Keratinocyte (primary cell): Measurements from ENCODE around the gene FUCA1. TPM values are rescaled to one million over a fixed set of nuclear protein-coding genes. Genes with fewer than 3 reads are reported as not detected.

Source experiments
- DNase-seq: peaks from one replicate; pipeline ENCODE4 v3.0.0-alpha.2; 2011; ENCODE audit warnings: low read depth, missing footprints, low spot score
- FAIRE-seq: peaks from 2 replicates; lab custom pipeline; 2011; peaks lifted over from hg19 to GRCh38; lab: Jason Lieb, UNC
- H2AFZ ChIP-seq: 2 replicates; pipeline ENCODE4 v1.6.0; 2012; ENCODE audit warnings: low read length, control low read depth, inconsistent platforms; ENCODE audit not compliant: control insufficient read depth
- H3K27ac ChIP-seq: 2 replicates; pipeline ENCODE4 v1.5.1; 2011; ENCODE audit warnings: low read length; ENCODE audit not compliant: control insufficient read depth, insufficient read depth
- H3K27me3 ChIP-seq: 3 replicates; pipeline ENCODE4 v1.6.0; 2011; ENCODE audit warnings: low read length; ENCODE audit not compliant: control insufficient read depth, insufficient read depth; ENCODE audit errors: extremely low read depth
- H3K36me3 ChIP-seq, 2 experiments: 2 replicates in 1 of 2; 3 replicates in 1 of 2; pipeline ENCODE4 v1.5.1; 2011; ENCODE audit warnings: low read length in 2 of 2, mild to moderate bottlenecking in 1 of 2; ENCODE audit not compliant: control insufficient read depth in 2 of 2, insufficient read depth in 2 of 2; ENCODE audit errors: extremely low read depth in 1 of 2
- H3K4me1 ChIP-seq: 3 replicates; pipeline ENCODE4 v1.5.1; 2011; ENCODE audit warnings: low read length; ENCODE audit not compliant: control insufficient read depth, insufficient read depth; ENCODE audit errors: extremely low read depth
- H3K4me2 ChIP-seq: 3 replicates; pipeline ENCODE4 v1.6.0; 2011; ENCODE audit warnings: low read depth, low read length; ENCODE audit not compliant: control insufficient read depth, insufficient read depth; ENCODE audit errors: extremely low read depth
- H3K4me3 ChIP-seq, 3 experiments: fragments of 200-600 bp in 1 of 3; sonication (generic) in 1 of 3; 2 replicates in 2 of 3; 3 replicates in 1 of 3; pipeline ENCODE4 v1.5.1; 2011 to 2016; ENCODE audit warnings: low read length in 3 of 3, mild to moderate bottlenecking in 3 of 3, control low read depth in 2 of 3, inconsistent platforms in 1 of 3, low read depth in 1 of 3, mixed read lengths in 1 of 3, mixed run types in 1 of 3, moderate library complexity in 1 of 3; ENCODE audit not compliant: control insufficient read depth in 2 of 3, insufficient read depth in 2 of 3; ENCODE audit errors: extremely low read depth in 1 of 3
- H3K79me2 ChIP-seq: 2 replicates; pipeline ENCODE4 v1.6.0; 2012; ENCODE audit warnings: low read length; ENCODE audit not compliant: control insufficient read depth, insufficient read depth
- H3K9ac ChIP-seq: 3 replicates; pipeline ENCODE4 v1.6.0; 2011; ENCODE audit warnings: low read length; ENCODE audit not compliant: control insufficient read depth, insufficient read depth; ENCODE audit errors: extremely low read depth
- H3K9me1 ChIP-seq: 3 replicates; pipeline ENCODE4 v1.6.0; 2011; ENCODE audit warnings: low read length; ENCODE audit not compliant: control insufficient read depth, insufficient read depth; ENCODE audit errors: extremely low read depth
- H3K9me3 ChIP-seq: 2 replicates; pipeline ENCODE4 v1.5.1; 2012; ENCODE audit warnings: low read depth, low read length; ENCODE audit not compliant: control insufficient read depth
- H4K20me1 ChIP-seq: 3 replicates; pipeline ENCODE4 v1.6.0; 2011; ENCODE audit warnings: low read length; ENCODE audit not compliant: control insufficient read depth, insufficient read depth; ENCODE audit errors: extremely low read depth
- EZH2 ChIP-seq: IDR thresholded peaks from one replicate; pipeline ENCODE4 v1.6.1; 2012; ENCODE audit warnings: inconsistent platforms, mild to moderate bottlenecking, low read length, moderate library complexity
- dilution Hi-C: fragments of 300-500 bp; cut with MboI; formaldehyde crosslinking; loops from one replicate; pipeline ENCODE4 v1.7.0; 2020; ENCODE audit warnings: low sequenced_read_pairs; ENCODE audit not compliant: extremely low pct_ligation_motif_present
- polyA plus RNA-seq, 5 experiments: library from polyadenylated mRNA; depleted of rRNA in 3 of 5; stranded (reverse) in 3 of 5; stranded (forward) in 1 of 5; unstranded in 1 of 5; fragments of >200 nt; gene quantifications; 1 replicate in 1 of 5; 2 replicates in 3 of 5; 3 replicates in 1 of 5; pipeline versions ENCODE4 v1.2.1 to v1.2.3, GENCODE V29; 2011 to 2012; ENCODE audit warnings: missing spikeins in 2 of 5, low read depth in 1 of 5, low replicate concordance in 1 of 5
- TF ChIP-seq, protein P1 (sequence below), 3 experiments: IDR thresholded peaks in 1 of 3; conservative IDR thresholded peaks in 1 of 3; optimal IDR thresholded peaks in 1 of 3; 2 replicates in 2 of 3; 3 replicates in 1 of 3; pipeline versions ENCODE3 to v1.5.1; 2011; ENCODE audit warnings: low read length in 3 of 3, mild to moderate bottlenecking in 3 of 3, moderate library complexity in 2 of 3, control low read depth in 1 of 3, inconsistent platforms in 1 of 3; ENCODE audit not compliant: insufficient read depth in 2 of 3; ENCODE audit errors: extremely low read depth in 1 of 3

FUCA1 gene
- polyA plus RNA-seq, 1 donor (not counting 4 experiments of a cell fraction or from before 2014, with no cell fraction given), result 11.9 TPM

DNA sequence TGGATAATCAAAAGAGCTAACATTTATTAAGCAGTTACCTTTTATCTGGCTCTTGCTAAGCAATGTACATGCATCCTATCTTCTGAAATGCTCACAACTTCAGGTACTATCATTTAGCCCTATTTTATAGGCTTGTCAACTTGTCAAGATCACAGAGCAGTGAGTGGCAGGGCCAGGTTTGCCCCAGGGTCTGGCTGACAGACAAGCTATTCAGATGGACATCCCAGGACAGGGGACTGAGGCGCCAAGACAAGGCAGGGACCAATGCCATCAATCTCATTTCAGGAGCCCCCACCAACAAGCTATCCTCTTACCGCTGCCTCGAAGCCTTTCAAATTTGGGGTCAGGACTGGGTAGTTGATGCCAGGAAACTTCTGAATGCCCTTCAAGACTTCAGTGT, 51.7 kb downstream of the FUCA1 start:
- H3K27ac ChIP-seq, result no peak overlapping the region
- H3K27me3 ChIP-seq, result no peaks in the 10 kb centered on the region
- no peak overlapping the region for H3K9ac ChIP-seq
- peaks cover 7 to 19% of the 10 kb centered on the region in 2 experiments for H3K36me3 ChIP-seq
- dilution Hi-C loops, result no loop called here
- no peak overlapping the region for H3K4me2 ChIP-seq
- H3K4me1 ChIP-seq, result no peaks in the 10 kb centered on the region
- H2AFZ ChIP-seq, result no peak overlapping the region
- DNase-seq (no peak), FAIRE-seq (no peak)
- no peaks in the 10 kb centered on the region for H4K20me1 ChIP-seq
- no peaks in the 10 kb centered on the region for H3K9me1 ChIP-seq
- no peaks in the 10 kb centered on the region for H3K79me2 ChIP-seq
- H3K9me3 ChIP-seq, result no peaks in the 10 kb centered on the region
- no peak overlapping the region for H3K4me3 ChIP-seq
- TF ChIP-seq, protein P1, sequence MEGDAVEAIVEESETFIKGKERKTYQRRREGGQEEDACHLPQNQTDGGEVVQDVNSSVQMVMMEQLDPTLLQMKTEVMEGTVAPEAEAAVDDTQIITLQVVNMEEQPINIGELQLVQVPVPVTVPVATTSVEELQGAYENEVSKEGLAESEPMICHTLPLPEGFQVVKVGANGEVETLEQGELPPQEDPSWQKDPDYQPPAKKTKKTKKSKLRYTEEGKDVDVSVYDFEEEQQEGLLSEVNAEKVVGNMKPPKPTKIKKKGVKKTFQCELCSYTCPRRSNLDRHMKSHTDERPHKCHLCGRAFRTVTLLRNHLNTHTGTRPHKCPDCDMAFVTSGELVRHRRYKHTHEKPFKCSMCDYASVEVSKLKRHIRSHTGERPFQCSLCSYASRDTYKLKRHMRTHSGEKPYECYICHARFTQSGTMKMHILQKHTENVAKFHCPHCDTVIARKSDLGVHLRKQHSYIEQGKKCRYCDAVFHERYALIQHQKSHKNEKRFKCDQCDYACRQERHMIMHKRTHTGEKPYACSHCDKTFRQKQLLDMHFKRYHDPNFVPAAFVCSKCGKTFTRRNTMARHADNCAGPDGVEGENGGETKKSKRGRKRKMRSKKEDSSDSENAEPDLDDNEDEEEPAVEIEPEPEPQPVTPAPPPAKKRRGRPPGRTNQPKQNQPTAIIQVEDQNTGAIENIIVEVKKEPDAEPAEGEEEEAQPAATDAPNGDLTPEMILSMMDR (optimal IDR thresholded peaks at IDR 0.05 in 1 of 3, IDR thresholded peaks at IDR 0.05 in 1 of 3, conservative IDR thresholded peaks at IDR 0.05 in 1 of 3; ENCODE audit: extremely low read depth in 1 of 3, insufficient read depth in 2 of 3, low read length in 3 of 3), result no peak
- TF ChIP-seq EZH2, result no peak

DNA sequence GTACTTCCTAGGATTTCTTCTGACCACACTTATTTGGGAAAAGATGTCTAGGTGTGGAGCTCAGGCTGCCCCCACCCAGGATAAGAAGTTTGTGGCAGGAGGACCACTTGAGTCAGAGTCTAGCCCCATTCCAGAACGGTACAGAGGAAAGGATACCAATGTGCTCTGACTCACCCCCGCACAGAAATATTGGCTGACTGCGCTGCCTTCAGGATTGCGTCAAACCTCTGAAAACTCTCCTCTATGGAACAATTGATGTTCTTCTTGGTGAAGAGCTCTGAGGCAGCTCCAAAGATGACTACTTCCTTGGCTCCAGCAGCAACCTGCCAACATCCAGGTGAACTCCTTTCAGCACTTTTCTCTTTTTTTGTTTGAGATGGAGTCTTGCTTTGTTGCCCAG, 54.1 kb downstream of the FUCA1 start:
- peaks cover 7 to 19% of the 10 kb centered on the region in 2 experiments for H3K36me3 ChIP-seq
- no peak overlapping the region for H3K4me2 ChIP-seq
- H3K27me3 ChIP-seq, result no peaks in the 10 kb centered on the region
- dilution Hi-C loops, result no loop called here
- no peaks in the 10 kb centered on the region for H3K9me3 ChIP-seq
- no peak overlapping the region for H3K9ac ChIP-seq
- H3K79me2 ChIP-seq, result no peaks in the 10 kb centered on the region
- no peak overlapping the region for H3K4me3 ChIP-seq
- no peak for FAIRE-seq
- no peak overlapping the region for H2AFZ ChIP-seq
- no peak overlapping the region for H3K27ac ChIP-seq
- TF ChIP-seq, protein P1 (optimal IDR thresholded peaks at IDR 0.05 in 1 of 3, IDR thresholded peaks at IDR 0.05 in 1 of 3, conservative IDR thresholded peaks at IDR 0.05 in 1 of 3; ENCODE audit: extremely low read depth in 1 of 3, insufficient read depth in 2 of 3, low read length in 3 of 3), result no peak
- TF ChIP-seq EZH2, result no peak
- no peaks in the 10 kb centered on the region for H3K9me1 ChIP-seq
- H4K20me1 ChIP-seq, result no peaks in the 10 kb centered on the region
- H3K4me1 ChIP-seq, result peaks cover 9% of the 10 kb centered on the region
- DNase-seq, result no peak
